ENCODE results near the gene DSG2.

GRCh38 chr18:31572368-31572767 is 74.4 kb downstream of the DSG2 start:
- TF ChIP-seq POLR2AphosphoS5 (IDR thresholded peaks at IDR 0.05) = no peak
- TF ChIP-seq, protein P1, sequence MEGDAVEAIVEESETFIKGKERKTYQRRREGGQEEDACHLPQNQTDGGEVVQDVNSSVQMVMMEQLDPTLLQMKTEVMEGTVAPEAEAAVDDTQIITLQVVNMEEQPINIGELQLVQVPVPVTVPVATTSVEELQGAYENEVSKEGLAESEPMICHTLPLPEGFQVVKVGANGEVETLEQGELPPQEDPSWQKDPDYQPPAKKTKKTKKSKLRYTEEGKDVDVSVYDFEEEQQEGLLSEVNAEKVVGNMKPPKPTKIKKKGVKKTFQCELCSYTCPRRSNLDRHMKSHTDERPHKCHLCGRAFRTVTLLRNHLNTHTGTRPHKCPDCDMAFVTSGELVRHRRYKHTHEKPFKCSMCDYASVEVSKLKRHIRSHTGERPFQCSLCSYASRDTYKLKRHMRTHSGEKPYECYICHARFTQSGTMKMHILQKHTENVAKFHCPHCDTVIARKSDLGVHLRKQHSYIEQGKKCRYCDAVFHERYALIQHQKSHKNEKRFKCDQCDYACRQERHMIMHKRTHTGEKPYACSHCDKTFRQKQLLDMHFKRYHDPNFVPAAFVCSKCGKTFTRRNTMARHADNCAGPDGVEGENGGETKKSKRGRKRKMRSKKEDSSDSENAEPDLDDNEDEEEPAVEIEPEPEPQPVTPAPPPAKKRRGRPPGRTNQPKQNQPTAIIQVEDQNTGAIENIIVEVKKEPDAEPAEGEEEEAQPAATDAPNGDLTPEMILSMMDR (IDR thresholded peaks at IDR 0.05) = no peak
